ENCODE results near the gene SYTL5.
"Not testable (repeated sequence)": the region's sequence is repeated elsewhere in the genome, so short reads cannot be mapped to it uniquely, and the experiment has no call there.

Gene SYTL5

GRCh38 chrX:38006291-38006690, at the start of gene SYTL5:
SYTL5 (plus strand) TSS chrX:38006553; CDS start chrX:38033890, 27,337 bp downstream.
- FAIRE-seq, result no peak

- no peak for FAIRE-seq
Measured at GRCh38 chrX:37958525-37959211, 47.7 kb upstream of the SYTL5 start.

GRCh38 chrX:37959212-37960021, 46.9 kb upstream of the SYTL5 start:
- peak; percentile 96 for FAIRE-seq

GRCh38 chrX:37961118-37961517, 45.2 kb upstream of the SYTL5 start:
- no peak for FAIRE-seq

GRCh38 chrX:37967714-37968113, 38.6 kb upstream of the SYTL5 start:
- no peak for FAIRE-seq

GRCh38 chrX:37975421-37975820, 30.9 kb upstream of the SYTL5 start:
- no peak for FAIRE-seq

- FAIRE-seq, result no peak
Measured at GRCh38 chrX:37976153-37976552, 30.2 kb upstream of the SYTL5 start.

GRCh38 chrX:37984880-37985279, 21.5 kb upstream of the SYTL5 start:
- FAIRE-seq, result no peak

- FAIRE-seq, result no peak
Measured at GRCh38 chrX:37986893-37987292, 19.5 kb upstream of the SYTL5 start.

GRCh38 chrX:37989304-37989703, 17.0 kb upstream of the SYTL5 start:
- no peak for FAIRE-seq

- FAIRE-seq, result not testable (repeated sequence)
Measured at GRCh38 chrX:37991303-37991702, 15.1 kb upstream of the SYTL5 start.

GRCh38 chrX:37993176-37993575, 13.2 kb upstream of the SYTL5 start:
- FAIRE-seq, result no peak

GRCh38 chrX:37993837-37994619, 12.3 kb upstream of the SYTL5 start:
- peak; percentile 88 for FAIRE-seq

GRCh38 chrX:37995428-37995827, 10.9 kb upstream of the SYTL5 start:
- FAIRE-seq, result no peak

- no peak for FAIRE-seq
Measured at GRCh38 chrX:37997096-37997495, 9.3 kb upstream of the SYTL5 start.

- FAIRE-seq, result no peak
Measured at GRCh38 chrX:37998586-37999262, 7.6 kb upstream of the SYTL5 start.

GRCh38 chrX:38000706-38001105, 5.6 kb upstream of the SYTL5 start:
- no peak for FAIRE-seq

GRCh38 chrX:38004046-38004445, 2.3 kb upstream of the SYTL5 start:
- no peak for FAIRE-seq

- no peak for FAIRE-seq
Measured at GRCh38 chrX:38006778-38007177, 425 bp downstream of the SYTL5 start.

GRCh38 chrX:38008658-38009057, 2.3 kb downstream of the SYTL5 start:
- FAIRE-seq, result no peak

GRCh38 chrX:38009641-38010040, 3.3 kb downstream of the SYTL5 start:
- FAIRE-seq, result no peak

GRCh38 chrX:38018766-38019425, 12.5 kb downstream of the SYTL5 start:
- FAIRE-seq, result no peak

Data from islet of Langerhans (tissue), 1 donor.